IMR-90 (cell line): ENCODE measurements around the gene BTAF1. TPM values are rescaled to one million over a fixed set of nuclear protein-coding genes. Genes with fewer than 3 reads are reported as not detected.
A peak's percentile ranks its signal among the peaks of the same experiment; 100 is the strongest.

ENCODE experiments used
- ATAC-seq: fragments of 200-7000 bp; cut with Tn5 transposase; 2 replicates; pipeline ENCODE4 v1.9.1; 2020; ENCODE audit warnings: low read depth, mild to moderate bottlenecking, moderate library complexity
- BruUV-seq: library from RNA; stranded (reverse); fragments of 400-500 nt; replicated peaks from 2 replicates; lab custom pipeline; 2021; lab: Mats Ljungman, UMichigan
- CTCF ChIA-PET: fragments of 300-600 bp; formaldehyde crosslinking; extraction: SDS; loops from one replicate; lab custom pipeline; 2021; ENCODE audit warnings: antibody characterized with exemption; lab: Yijun Ruan, JAX
- POLR2A ChIA-PET: fragments of 300-600 bp; sonication (Branson Sonifier 250); formaldehyde crosslinking; loops from one replicate; lab custom pipeline; 2022; ENCODE audit warnings: antibody characterized with exemption; ENCODE audit not compliant: unreplicated experiment; lab: Charles Lee
- DNase-seq: peaks from one replicate; pipeline ENCODE4 v3.0.0; 2013
- H2AFZ ChIP-seq: replicated peaks from 2 replicates; pipeline ENCODE3; 2013; ENCODE audit warnings: low read length, mild to moderate bottlenecking; ENCODE audit not compliant: poor library complexity
- H2AK5ac ChIP-seq: 2 replicates; pipeline ENCODE4 v1.6.1; 2013; ENCODE audit warnings: low read depth, low read length, inconsistent platforms
- H2AK9ac ChIP-seq: replicated peaks from 2 replicates; pipeline ENCODE3; 2013; ENCODE audit warnings: mild to moderate bottlenecking, low read depth, low read length, moderate library complexity; ENCODE audit not compliant: poor library complexity
- H2BK120ac ChIP-seq: 2 replicates; pipeline ENCODE4 v1.6.1; 2013; ENCODE audit warnings: low read depth, low read length, inconsistent platforms
- H2BK15ac ChIP-seq: 3 replicates; pipeline ENCODE4 v1.6.1; 2013; ENCODE audit warnings: low read depth, low read length, inconsistent platforms
- H2BK20ac ChIP-seq: 2 replicates; pipeline ENCODE4 v1.6.1; 2013; ENCODE audit warnings: low read depth, mild to moderate bottlenecking, inconsistent platforms, low read length, moderate library complexity
- H2BK5ac ChIP-seq: 2 replicates; pipeline ENCODE4 v1.6.1; 2013; ENCODE audit warnings: mild to moderate bottlenecking, low read depth, low read length, inconsistent platforms; ENCODE audit not compliant: poor library complexity, severe bottlenecking
- H3K14ac ChIP-seq: replicated peaks from 2 replicates; pipeline ENCODE4 v1.6.1; 2013; ENCODE audit warnings: low read depth, low read length, inconsistent platforms
- H3K18ac ChIP-seq: 2 replicates; pipeline ENCODE4 v1.6.1; 2013; ENCODE audit warnings: low read depth, low read length, control low read depth
- H3K23ac ChIP-seq: 2 replicates; pipeline ENCODE4 v1.6.1; 2013; ENCODE audit warnings: low read depth, low read length, inconsistent platforms
- H3K27ac ChIP-seq: 2 replicates; pipeline ENCODE4 v1.5.1; 2013; ENCODE audit warnings: mild to moderate bottlenecking, control low read depth, low read length; ENCODE audit not compliant: insufficient read depth
- H3K27me3 ChIP-seq: 2 replicates; pipeline ENCODE4 v1.6.1; 2013; ENCODE audit warnings: low read length; ENCODE audit not compliant: control insufficient read depth, insufficient read depth
- H3K36me3 ChIP-seq: 2 replicates; pipeline ENCODE4 v1.6.1; 2013; ENCODE audit warnings: low read length, mixed read lengths; ENCODE audit not compliant: control insufficient read depth, insufficient read depth
- H3K4ac ChIP-seq: 2 replicates; pipeline ENCODE4 v1.6.1; 2013; ENCODE audit warnings: low read depth, low read length, inconsistent platforms
- H3K4me1 ChIP-seq: 2 replicates; pipeline ENCODE4 v1.6.1; 2013; ENCODE audit warnings: low read length, mixed read lengths; ENCODE audit not compliant: control insufficient read depth, insufficient read depth
- H3K4me2 ChIP-seq: 2 replicates; pipeline ENCODE4 v1.6.1; 2013; ENCODE audit warnings: low read depth, mild to moderate bottlenecking, control low read depth, low read length, moderate library complexity
- H3K4me3 ChIP-seq: 2 replicates; pipeline ENCODE4 v1.5.1; 2013; ENCODE audit warnings: low read depth, mild to moderate bottlenecking, control low read depth, low read length, moderate library complexity; ENCODE audit not compliant: insufficient read depth
- H3K56ac ChIP-seq: 2 replicates; pipeline ENCODE4 v1.6.1; 2013; ENCODE audit warnings: low read length, inconsistent platforms; ENCODE audit not compliant: insufficient read depth; ENCODE audit errors: extremely low read depth
- H3K79me1 ChIP-seq, 2 experiments: 2 replicates each; pipeline ENCODE4 v1.6.1; 2013; ENCODE audit warnings: low read length in 2 of 2, inconsistent platforms in 1 of 2, low read depth in 1 of 2
- H3K9ac ChIP-seq: 2 replicates; pipeline ENCODE4 v1.6.1; 2013; ENCODE audit warnings: low read depth, low read length, control low read depth
- H3K9me1 ChIP-seq: 2 replicates; pipeline ENCODE4 v1.6.1; 2013; ENCODE audit warnings: low read length, inconsistent platforms; ENCODE audit not compliant: insufficient read depth
- H3K9me3 ChIP-seq: 2 replicates; pipeline ENCODE4 v1.6.1; 2013; ENCODE audit warnings: low read length; ENCODE audit not compliant: control insufficient read depth, insufficient read depth
- H4K20me1 ChIP-seq: 2 replicates; pipeline ENCODE4 v1.6.1; 2013; ENCODE audit warnings: low read length, inconsistent platforms; ENCODE audit not compliant: insufficient read depth
- H4K5ac ChIP-seq: 2 replicates; pipeline ENCODE4 v1.6.1; 2013; ENCODE audit warnings: mild to moderate bottlenecking, low read depth, low read length, control low read depth
- H4K8ac ChIP-seq, 2 experiments: 2 replicates each; pipeline ENCODE4 v1.6.1; 2013; ENCODE audit warnings: low read depth in 2 of 2, low read length in 2 of 2, control low read depth in 1 of 2, inconsistent platforms in 1 of 2
- H4K91ac ChIP-seq: 2 replicates; pipeline ENCODE4 v1.6.1; 2013; ENCODE audit warnings: low read depth, low read length, inconsistent platforms; ENCODE audit not compliant: insufficient read depth
- BHLHE40 ChIP-seq: fragments of 150-350 bp; IDR thresholded peaks from 2 replicates; pipeline ENCODE4 v1.6.1; 2016; ENCODE audit warnings: mild to moderate bottlenecking, low read depth, low read length
- CEBPB ChIP-seq: IDR thresholded peaks from 2 replicates; pipeline ENCODE4 v1.6.1; 2012; ENCODE audit warnings: low read depth, low read length, improper control_type of control experiment
- CTCF ChIP-seq: conservative IDR thresholded peaks from 2 replicates; pipeline ENCODE4 v1.5.1; 2012; ENCODE audit warnings: mild to moderate bottlenecking, low read depth, low read length, improper control_type of control experiment
- ELK1 ChIP-seq: fragments of 150-350 bp; IDR thresholded peaks from 2 replicates; pipeline ENCODE4 v1.6.1; 2016; ENCODE audit warnings: low read depth, mild to moderate bottlenecking, low read length, moderate library complexity, borderline replicate concordance
- FOS ChIP-seq: fragments of 150-350 bp; IDR thresholded peaks from 2 replicates; pipeline ENCODE4 v1.6.1; 2016; ENCODE audit warnings: low read depth, low read length
- MAFK ChIP-seq: IDR thresholded peaks from 2 replicates; pipeline ENCODE4 v1.6.1; 2012; ENCODE audit warnings: low read depth, low read length, improper control_type of control experiment
- MAZ ChIP-seq: IDR thresholded peaks from 2 replicates; pipeline ENCODE4 v1.6.1; 2012; ENCODE audit warnings: low read depth, mild to moderate bottlenecking, low read length, improper control_type of control experiment, moderate library complexity, borderline replicate concordance
- MXI1 ChIP-seq: IDR thresholded peaks from 2 replicates; pipeline ENCODE4 v1.6.1; 2012; ENCODE audit warnings: low read depth, mild to moderate bottlenecking, low read length, moderate library complexity, borderline replicate concordance
- NFE2L2 ChIP-seq: fragments of 150-350 bp; IDR thresholded peaks from 2 replicates; pipeline ENCODE4 v1.6.1; 2016; ENCODE audit warnings: low read depth, mild to moderate bottlenecking, low read length
- RCOR1 ChIP-seq: IDR thresholded peaks from 2 replicates; pipeline ENCODE4 v1.6.1; 2012; ENCODE audit warnings: mild to moderate bottlenecking, low read length, improper control_type of control experiment; ENCODE audit not compliant: insufficient replicate concordance
- SMC3 ChIP-seq: fragments of 150-350 bp; IDR thresholded peaks from 2 replicates; pipeline ENCODE4 v1.6.1; 2016; ENCODE audit warnings: low read depth, mild to moderate bottlenecking, antibody characterized with exemption, low read length, moderate library complexity
- USF2 ChIP-seq: fragments of 150-350 bp; IDR thresholded peaks from 2 replicates; pipeline ENCODE4 v1.6.1; 2017; ENCODE audit warnings: mild to moderate bottlenecking, antibody characterized with exemption, low read length, low read depth
- WGBS, 2 experiments: methylation state at CpG; one replicate each; pipeline versions ENCODE4 v1.1.5 to v1.1.7; 2013; ENCODE audit warnings: missing lambda C conversion rate in 2 of 2; ENCODE audit not compliant: insufficient read length in 1 of 2; ENCODE audit errors: extremely low coverage in 2 of 2; 5-methylcytosine and 5-hydroxymethylcytosine counted together
- dilution Hi-C: fragments of 300-500 bp; cut with HindIII; formaldehyde crosslinking; loops from one replicate; pipeline ENCODE4 v1.14.3; 2018; ENCODE audit warnings: low sequenced_read_pairs; ENCODE audit not compliant: unreplicated experiment
- in situ Hi-C: fragments of 300-500 bp; cut with MboI; formaldehyde crosslinking; loops from 3 replicates; pipeline ENCODE4 v1.14.3; 2019; ENCODE audit warnings: low sequenced_read_pairs, inconsistent platforms, mixed read lengths
- intact Hi-C: fragments of 100-400 bp; cut with micrococcal nuclease; formaldehyde crosslinking; loops from 2 replicates; pipeline ENCODE4 v1.10.0; 2022
- polyA plus RNA-seq, 3 experiments: library from polyadenylated mRNA; depleted of rRNA; stranded (reverse); fragments of >200 nt; gene quantifications; 2 replicates each; pipeline ENCODE4 v1.2.3, GENCODE V29; 2012; ENCODE audit warnings: low replicate concordance in 1 of 3
- total RNA-seq: library from RNA; depleted of rRNA; stranded (reverse); fragments of >200 nt; gene quantifications from 2 replicates; pipeline ENCODE4 v1.2.3, GENCODE V29; 2012

The BTAF1 gene
- total and polyA plus RNA-seq, 2 of the 4 experiments (the other 2 are of a cell fraction) = 15.0 to 42.3 TPM

GRCh38 chr10:91924212-91925021 is 847 bp downstream of the BTAF1 start:
- peaks cover 18% of the 10 kb centered on the region; the same call in 1 of the 2 replicates for H4K20me1 ChIP-seq
- ChIA-PET CTCF (interaction anchor here (0.6 to 1.3 kb wide), 5 partner anchors 8 to 289 kb away, joined by 3 to 6 read pairs (median 3); no protein-coding TSS in a partner anchor), POLR2A (interaction anchor here (0.5 to 0.7 kb wide), 5 partner anchors 13 to 292 kb away, joined by 3 to 5 read pairs (median 4); no protein-coding TSS in a partner anchor)
- H4K8ac ChIP-seq = peak overlapping the region; percentile 78 to 99; a peak in 2 of 4 replicates
- H4K91ac ChIP-seq = peak overlapping the region; percentile 83; the same call in 1 of the 2 replicates
- DNase-seq = peak; percentile 10
- intact Hi-C loops (no loop called here), dilution Hi-C loops (no loop called here), in situ Hi-C loops (loop anchor here (25.0 kb wide), 2 partner anchors 537 to 1012 kb away; partner anchors contain the start of gene ANKRD1)
- peaks cover 0 to 35% of the 10 kb centered on the region in 2 experiments; a peak in 2 of 4 replicates for H3K79me1 ChIP-seq
- peak overlapping the region; percentile 96 for H2BK5ac ChIP-seq
- H3K4ac ChIP-seq = peak overlapping the region; percentile 88
- H2BK120ac ChIP-seq = no peak overlapping the region
- peak overlapping the region; percentile 89 for H2AK9ac ChIP-seq
- peaks cover 1% of the 10 kb centered on the region; the same call in 1 of the 2 replicates for H3K36me3 ChIP-seq
- no peaks in the 10 kb centered on the region for H3K4me1 ChIP-seq
- peak overlapping the region; percentile 92 for H3K4me3 ChIP-seq
- peak; percentile 17 for ATAC-seq
- no peak overlapping the region for H2BK20ac ChIP-seq
- peak overlapping the region; percentile 86 for H3K14ac ChIP-seq
- peak overlapping the region; percentile 89 for H3K23ac ChIP-seq
- no peaks in the 10 kb centered on the region for H3K27me3 ChIP-seq
- H2AK5ac ChIP-seq = no peak overlapping the region
- peak overlapping the region; percentile 95 for H3K4me2 ChIP-seq
- H2AFZ ChIP-seq = peak overlapping the region; percentile 100
- WGBS, 2 experiments = 0% methylated on average over 7 of the region's 21 CpGs; no CpG with 5 or more reads in 1 of the 2 experiments
- H3K9me1 ChIP-seq = no peaks in the 10 kb centered on the region
- H3K27ac ChIP-seq = peak overlapping the region; percentile 93
- H4K5ac ChIP-seq = peak overlapping the region; percentile 50; the same call in 1 of the 2 replicates
- no peak overlapping the region for H3K18ac ChIP-seq
- H3K9ac ChIP-seq = peak overlapping the region; percentile 97
- TSS peak; percentile 47 for BruUV-seq
- no peak overlapping the region for H2BK15ac ChIP-seq
- H3K56ac ChIP-seq = peak overlapping the region; percentile 78
- no peaks in the 10 kb centered on the region; the same call in 1 of the 2 replicates for H3K9me3 ChIP-seq
- TF ChIP-seq NFE2L2 = no peak
- no peak for TF ChIP-seq MXI1
- no peak for TF ChIP-seq RCOR1
- TF ChIP-seq CEBPB = no peak
- TF ChIP-seq BHLHE40 = no peak
- TF ChIP-seq MAFK = no peak
- TF ChIP-seq MAZ = no peak
- TF ChIP-seq ELK1 = no peak
- no peak for TF ChIP-seq SMC3
- no peak for TF ChIP-seq FOS
- no peak for TF ChIP-seq USF2
- TF ChIP-seq CTCF = no peak
